NCI-H345 (cell line): ENCODE results near the gene LRRC47.
A peak's percentile ranks its signal among the peaks of the same experiment; 100 is the strongest.

Source experiments
- DNase-seq: peaks from one replicate; lab custom pipeline; 2025; lab: John Stamatoyannopoulos, UW

Gene LRRC47

DNA sequence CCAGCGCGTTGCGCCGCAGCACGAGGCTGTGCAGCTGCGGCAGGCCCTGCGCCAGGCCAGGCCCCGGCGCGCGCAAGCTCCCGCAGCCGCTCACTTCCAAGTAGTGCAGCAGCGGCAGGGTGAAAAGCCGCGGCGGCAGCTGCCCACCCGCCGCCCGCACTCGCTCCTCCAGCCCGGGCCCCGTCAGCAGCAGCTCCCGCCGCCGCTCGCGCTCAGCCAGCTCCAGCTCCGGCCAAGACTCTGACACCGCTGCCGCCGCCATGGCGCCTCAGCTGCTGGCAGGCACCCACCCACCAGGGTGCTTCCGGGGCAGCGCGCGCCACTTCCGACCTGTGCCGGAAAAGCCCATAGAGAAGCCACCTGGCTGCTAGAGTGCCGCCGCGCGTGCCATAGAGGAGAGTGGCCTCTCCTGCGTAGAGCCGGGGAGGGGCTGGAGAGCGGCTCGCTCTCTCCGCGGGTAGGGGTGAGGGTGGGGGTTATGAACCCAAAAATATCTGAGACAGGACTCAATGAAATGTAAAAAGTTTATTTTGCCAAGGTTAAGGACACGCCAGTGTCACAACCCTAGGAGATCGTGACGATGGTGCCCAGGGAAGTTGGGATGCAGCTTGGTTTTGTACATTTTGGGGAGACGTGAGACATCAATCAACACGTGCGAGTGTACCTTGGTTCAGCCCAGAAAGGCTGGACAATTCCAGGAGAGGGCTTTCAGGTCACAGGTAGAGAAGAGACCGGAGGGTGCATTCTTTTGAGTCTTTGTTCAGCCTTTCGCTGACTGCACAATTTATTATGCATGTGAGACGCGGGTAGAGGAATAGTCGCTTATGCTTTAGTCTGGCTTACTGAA is at the start of gene LRRC47:
Gene LRRC47, minus strand, starts transcription at position 284 of the 847 bp plus-strand sequence. Its CDS starts 22 bp downstream, at position 262.
- DNase-seq: peak; percentile 93

DNA sequence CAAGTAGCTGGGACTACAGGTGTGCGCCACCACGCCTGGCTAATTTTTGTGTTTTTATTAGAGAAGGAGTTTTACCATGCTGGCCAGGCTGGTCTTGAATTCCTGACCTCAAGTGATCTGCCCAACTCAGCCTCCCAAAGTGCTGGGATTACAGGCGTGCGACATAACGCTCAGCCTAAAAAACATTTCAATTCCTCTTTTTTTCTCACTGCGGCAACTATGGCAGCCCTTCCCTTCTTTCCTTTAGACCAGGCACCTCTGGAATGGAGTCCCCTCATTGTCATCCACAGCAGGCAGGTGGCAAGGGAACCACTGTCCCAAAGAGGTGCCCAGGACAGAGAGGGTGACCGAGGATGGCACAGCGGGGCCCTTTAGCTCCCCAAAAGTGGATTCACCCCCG is 46.6 kb upstream of the LRRC47 start:
- DNase-seq: no peak

DNA sequence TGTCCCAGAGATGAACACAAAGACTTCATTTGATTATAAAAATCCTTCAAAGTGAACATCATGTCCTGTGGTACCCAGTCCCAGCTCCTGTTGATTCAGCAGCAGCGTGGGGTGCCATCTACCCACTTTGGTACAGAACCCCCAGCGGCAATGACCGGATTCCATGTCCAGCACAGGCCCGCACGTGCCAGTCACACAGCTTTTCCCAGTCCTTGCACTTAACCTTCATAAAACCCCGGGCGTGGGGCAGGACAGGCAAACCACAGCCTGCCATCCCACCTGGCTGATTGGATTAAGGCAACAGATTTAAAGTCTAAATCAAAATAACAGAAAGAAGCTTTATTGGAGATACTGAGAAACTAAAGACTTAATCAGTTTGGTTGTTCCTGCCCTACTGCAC is 45.2 kb upstream of the LRRC47 start:
- DNase-seq: no peak

DNA sequence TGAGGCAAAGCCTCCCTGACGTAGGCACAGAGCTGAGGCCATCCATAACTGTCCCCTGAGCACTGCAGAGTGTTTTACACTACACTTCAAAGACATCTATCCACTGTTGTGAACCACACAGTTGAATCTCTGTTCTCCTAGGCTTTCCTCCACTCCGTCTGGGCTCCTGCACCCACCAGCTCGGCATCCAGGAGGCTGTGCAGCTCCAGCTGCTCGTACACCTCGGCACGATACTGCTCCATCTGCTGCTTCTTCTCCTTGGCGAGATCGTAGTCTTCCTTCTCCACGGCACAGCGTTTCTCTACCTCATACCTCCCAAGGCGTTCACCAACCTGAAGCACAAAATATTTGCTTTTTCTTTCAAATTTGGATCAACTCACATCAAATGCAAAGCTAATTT is 42.5 kb upstream of the LRRC47 start:
- DNase-seq: no peak

DNA sequence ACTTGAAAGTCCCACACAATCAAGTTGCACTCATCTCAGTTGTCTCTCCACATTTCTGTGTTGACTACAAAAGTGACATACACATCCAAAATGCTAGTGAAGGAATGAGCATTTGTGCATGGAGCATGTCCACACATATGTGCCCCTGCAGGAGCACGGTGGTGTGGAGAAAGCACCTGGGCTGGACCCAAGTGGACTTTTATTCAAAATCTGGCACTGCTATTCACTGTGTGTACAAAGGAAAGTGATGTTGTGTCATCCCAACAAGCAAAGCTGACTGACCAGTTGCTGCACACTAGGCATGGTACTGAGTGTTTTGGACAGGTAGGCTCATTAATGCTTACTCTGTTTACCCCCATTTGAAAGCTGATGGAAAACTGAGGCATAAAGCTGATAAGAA is 41.4 kb upstream of the LRRC47 start:
- DNase-seq: no peak

DNA sequence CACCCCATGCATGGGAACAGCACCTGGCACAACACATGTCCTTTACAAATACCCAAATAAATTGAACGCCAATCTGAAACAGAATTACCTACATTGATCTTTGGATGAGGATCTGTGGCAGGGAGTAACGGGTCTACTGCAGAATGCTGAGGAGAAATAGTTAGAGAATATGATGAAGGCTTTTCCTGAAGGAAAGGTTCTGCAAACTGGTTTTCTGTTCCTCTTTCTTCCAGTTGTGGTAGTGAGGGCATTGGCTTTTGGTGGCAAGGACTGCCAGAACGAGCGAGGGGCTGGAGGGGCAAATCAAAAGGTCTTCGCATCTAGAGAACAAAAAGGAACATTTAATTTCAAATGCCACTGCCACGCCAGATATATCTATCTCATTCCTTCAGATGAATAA is 40.9 kb upstream of the LRRC47 start:
- DNase-seq: no peak

DNA sequence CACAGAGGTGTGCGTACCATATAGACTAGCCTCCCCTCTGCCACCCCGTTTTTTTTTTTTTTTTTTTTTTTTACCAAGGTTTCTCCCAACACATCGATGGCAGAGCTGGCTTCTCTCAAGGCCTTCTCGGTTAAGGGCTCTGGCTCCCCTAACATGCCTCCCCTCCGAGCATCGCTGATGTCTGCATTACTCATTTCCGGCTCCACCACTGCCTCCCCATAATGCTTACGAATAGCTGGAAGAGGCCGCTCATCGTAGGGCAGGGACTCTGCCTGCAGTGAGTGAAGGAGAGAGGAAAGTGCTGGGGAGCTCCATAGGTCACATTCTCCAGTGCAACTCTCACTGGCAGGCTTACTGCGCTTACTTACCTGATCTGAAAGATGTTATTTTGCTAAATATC is 40.1 kb upstream of the LRRC47 start:
- DNase-seq: no peak

DNA sequence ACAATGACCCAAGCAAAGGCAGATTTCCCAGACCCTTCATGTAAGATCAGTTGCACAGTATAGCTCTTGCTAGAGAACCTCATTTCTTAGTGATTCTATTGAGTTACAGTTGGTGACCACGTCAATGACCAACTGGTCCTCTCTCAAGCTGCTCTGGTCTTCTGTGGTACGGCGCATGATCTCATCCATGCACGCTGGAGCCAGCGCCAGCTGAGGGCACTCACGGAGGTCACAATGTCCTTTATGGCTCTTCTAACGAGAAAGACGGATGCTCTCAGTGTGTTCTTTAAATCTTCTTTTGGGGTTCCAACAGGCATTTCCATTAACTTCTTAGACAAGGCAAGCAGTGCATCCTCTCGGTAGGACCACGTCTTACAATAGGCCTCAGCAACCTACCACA is 38.4 kb upstream of the LRRC47 start:
- no peak for DNase-seq

- no peak for DNase-seq
Measured at GRCh38 chr1:3831689-3832088, 35.4 kb upstream of the LRRC47 start.

- DNase-seq: no peak
Measured at GRCh38 chr1:3828391-3828790, 32.1 kb upstream of the LRRC47 start.

DNA sequence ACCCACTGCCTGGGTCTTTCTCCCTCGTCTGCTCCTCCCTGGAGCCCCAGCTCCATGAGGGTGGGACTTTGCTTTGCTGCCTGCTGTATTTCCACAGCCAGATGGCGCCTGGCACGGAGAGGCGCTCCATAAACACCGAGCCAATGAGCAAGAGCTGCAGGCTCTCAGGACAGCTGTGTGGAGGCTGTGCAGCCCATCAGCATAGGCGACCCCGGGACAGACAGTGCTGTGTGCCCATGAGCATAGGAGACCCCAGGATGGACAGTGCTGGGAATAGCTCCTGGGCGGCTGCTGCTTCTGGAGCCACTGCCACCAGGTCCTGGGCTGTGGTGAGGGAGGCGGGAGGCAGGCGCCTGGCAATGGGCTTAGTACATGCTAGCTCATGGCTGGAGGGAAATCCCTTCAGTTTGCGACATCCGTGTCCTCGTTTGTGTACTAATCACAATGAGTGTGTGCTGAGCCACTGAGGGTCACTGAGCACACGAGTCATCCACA is 31.6 kb upstream of the LRRC47 start:
- DNase-seq: no peak

GRCh38 chr1:3825356-3825755 is 29.1 kb upstream of the LRRC47 start:
- DNase-seq: no peak

- no peak for DNase-seq
Measured at GRCh38 chr1:3824650-3825049, 28.4 kb upstream of the LRRC47 start.

DNA sequence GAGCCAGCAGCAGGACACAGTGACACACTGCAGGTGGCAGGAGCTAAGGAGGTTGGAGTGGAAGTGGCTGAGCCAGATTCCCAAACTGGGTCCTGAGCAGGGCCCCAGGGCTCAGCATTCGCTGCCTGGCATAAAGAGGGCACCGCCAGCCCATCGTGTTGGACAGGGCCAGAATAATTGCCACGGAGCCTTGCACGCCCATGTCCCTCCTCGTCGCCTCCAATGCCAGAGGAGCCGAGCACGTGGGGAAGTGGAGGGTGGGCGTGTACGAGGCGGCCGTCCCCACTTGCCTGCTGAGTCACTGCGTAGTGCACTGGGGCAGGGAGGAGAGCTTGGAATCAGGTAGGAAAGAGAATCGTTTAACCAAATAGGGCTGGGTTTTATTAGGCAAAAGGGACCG is 26.1 kb upstream of the LRRC47 start:
- no peak for DNase-seq

DNA sequence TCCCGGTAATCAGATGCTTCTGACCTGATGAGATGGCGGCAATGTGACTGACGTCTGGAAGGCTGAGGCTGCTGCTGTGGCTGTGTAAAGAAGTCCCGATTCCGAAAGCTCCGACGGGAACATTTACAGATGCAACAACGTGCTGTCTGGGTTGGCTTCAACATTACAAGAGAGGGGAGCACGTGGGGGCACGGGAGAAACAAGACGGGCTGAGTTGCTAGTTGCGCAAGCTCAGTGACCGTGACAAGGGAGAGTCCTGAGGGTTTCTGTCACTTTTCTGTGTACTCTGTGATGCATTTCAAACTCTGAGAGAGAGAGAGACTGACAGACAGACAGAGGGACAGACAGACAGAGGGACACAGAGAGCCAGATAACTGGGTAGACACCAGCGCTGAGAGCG is 25.6 kb upstream of the LRRC47 start:
- DNase-seq: no peak

GRCh38 chr1:3821447-3821846 is 25.1 kb upstream of the LRRC47 start:
- no peak for DNase-seq

GRCh38 chr1:3821004-3821403 is 24.7 kb upstream of the LRRC47 start:
- DNase-seq: peak; percentile 6

DNA sequence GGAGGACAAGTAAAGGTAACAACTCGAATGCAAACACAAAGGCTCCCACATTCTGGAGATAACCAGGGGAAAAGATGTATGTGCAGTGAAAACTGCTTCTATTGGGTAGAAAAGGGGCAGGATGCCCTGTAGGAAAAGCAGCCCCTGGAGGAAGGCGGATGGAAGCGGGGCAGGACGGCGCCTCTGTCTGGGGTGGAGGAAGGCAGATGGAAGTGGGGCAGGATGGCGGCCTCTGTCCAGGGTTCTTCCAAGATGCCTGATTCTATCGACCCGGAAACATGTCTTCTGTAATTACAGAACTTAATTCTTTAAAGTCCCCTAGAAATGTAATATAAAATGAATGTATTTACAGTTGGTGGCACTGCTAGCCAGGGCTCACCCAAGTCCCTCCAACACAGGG is 24.0 kb upstream of the LRRC47 start:
- no peak for DNase-seq

- DNase-seq: peak; percentile 3
Measured at GRCh38 chr1:3819771-3820200, 23.5 kb upstream of the LRRC47 start.

- DNase-seq: no peak
Measured at GRCh38 chr1:3817821-3818597, 21.7 kb upstream of the LRRC47 start.

DNA sequence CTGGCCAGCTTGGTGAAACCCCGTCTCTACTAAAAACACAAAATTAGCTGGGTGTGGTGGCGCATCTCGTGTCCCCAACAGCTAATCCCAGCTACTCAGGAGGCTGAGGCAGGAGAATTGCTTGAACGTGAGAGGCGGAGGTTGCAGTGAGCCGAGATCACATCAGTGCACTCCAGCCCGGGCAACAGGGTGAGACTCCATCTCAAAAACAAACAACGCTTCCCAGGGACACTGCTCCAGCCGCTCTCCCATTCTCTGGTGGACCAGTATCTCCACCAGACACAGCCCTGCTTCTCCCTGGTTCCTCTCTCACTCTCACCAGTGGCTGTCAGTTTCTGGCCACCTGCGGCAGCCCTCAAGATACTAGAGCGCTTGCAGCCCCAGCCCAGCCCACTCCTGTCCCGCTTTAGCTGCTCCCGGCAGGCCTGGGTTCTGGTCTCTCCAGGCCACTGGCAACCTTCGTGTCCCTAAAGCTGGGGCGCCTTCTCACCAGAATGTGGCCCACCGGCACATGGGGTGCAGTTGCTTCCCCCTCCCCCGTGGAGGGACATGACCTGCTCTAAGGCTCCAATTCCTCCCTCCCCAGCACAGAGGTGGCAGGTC is 20.9 kb upstream of the LRRC47 start:
- no peak for DNase-seq

GRCh38 chr1:3816331-3817137 is 20.2 kb upstream of the LRRC47 start:
- DNase-seq: no peak
